GM19035 (cell line): ENCODE data around the gene PADI3.

Source experiments
- ATAC-seq: cut with Tn5 transposase; IDR thresholded peaks from one replicate; pipeline ENCODE4 v1.9.1; 2021; ENCODE audit not compliant: unreplicated experiment

PADI3 gene, protein sequence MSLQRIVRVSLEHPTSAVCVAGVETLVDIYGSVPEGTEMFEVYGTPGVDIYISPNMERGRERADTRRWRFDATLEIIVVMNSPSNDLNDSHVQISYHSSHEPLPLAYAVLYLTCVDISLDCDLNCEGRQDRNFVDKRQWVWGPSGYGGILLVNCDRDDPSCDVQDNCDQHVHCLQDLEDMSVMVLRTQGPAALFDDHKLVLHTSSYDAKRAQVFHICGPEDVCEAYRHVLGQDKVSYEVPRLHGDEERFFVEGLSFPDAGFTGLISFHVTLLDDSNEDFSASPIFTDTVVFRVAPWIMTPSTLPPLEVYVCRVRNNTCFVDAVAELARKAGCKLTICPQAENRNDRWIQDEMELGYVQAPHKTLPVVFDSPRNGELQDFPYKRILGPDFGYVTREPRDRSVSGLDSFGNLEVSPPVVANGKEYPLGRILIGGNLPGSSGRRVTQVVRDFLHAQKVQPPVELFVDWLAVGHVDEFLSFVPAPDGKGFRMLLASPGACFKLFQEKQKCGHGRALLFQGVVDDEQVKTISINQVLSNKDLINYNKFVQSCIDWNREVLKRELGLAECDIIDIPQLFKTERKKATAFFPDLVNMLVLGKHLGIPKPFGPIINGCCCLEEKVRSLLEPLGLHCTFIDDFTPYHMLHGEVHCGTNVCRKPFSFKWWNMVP

DNA sequence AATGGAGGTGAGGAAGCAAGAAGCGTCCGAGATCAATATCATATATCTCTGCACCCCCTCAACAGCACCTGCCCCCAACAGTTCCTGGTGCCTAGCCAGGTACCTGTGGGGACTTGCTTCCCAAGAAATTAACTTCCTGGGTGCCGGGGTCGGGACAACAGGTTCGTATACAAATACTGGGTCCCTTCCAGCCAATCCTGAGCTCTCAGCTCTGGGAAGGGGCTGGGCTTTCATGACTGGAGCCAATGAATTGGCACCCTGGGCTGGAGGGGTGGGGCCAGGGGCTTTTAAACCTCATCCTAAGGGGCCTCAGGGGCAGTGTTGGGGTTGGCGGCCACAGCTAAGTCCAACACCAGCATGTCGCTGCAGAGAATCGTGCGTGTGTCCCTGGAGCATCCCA, at the start of gene PADI3:
Gene PADI3, plus strand, starts transcription at position 318 of the 400 bp plus-strand sequence. Its CDS starts 40 bp downstream, at position 358.
- no peak for ATAC-seq

DNA sequence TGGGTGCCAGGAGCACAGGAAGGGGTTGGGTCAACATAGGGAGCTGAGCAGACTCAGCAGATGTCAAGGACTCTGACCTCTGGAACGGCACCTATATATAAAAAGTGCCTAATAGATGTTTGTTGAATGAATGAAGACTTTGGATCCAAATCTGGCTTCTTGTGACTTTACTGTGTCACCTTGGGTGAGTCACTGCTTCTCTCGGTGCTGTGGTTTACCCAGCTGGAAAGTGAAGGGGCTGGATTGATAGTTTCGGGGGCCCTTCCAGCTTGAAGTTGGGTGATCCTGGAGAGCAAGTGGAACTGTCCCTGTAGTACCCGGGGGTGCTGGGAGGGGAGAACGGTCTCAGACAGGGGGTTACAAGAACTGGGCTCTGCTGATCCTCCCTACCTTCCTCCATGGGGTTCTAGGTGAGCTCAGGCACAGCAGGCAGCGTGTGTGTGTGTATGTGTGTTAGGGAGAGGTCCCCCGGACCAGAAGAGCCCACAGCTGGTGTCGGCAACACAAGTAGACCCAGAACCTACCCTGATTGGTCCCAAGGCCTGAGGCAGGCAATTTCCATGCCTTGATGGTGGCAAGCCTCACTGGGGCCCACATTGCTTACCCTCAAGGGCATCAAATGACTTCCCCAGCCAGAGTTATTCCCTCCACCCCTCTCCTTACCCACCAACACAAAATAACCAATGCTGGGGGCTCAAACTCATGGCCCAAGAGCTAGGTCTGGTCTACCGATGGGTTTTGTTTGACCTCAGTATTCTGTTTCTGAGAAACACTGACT, 49.4 kb upstream of the PADI3 start:
- ATAC-seq, result no peak

DNA sequence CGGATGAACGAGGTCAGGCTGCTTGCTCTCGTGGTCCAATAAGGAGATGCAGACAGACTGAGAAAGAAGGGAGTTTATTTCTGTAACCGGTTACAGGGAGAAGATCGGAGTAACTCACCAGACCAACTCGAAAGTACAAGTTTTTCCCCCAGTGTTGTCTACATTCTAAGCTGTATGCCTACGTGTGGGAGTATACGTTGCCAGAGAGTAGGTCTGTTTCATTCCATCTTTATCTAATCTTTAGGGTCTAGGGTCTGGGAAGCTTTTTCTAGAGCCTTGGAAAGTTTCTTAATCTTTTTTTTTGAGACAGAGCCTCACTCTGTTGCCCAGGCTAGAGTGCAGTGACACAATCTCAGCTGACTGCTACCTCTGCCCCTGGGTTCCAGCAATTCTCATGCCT, 48.7 kb upstream of the PADI3 start:
- ATAC-seq, result no peak

DNA sequence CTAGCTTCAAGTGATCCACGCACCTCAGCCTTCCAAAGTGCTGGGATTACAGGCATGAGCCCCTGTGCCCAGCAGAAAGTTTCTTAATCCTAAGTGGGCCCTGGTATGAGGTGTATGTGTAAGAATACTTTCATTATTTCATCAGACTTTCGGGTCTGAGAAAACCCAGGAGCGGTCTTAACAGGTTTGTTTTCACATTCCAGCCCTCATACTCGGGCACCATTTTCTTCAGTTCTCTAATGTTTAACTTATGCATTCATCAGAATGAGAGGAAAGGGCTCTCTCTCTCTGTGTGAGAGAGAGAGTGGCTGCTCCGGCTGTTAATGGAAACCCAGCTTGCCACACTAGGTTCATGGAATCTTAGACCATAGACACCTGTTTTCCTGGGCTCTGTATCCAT, 48.1 kb upstream of the PADI3 start:
- no peak for ATAC-seq

DNA sequence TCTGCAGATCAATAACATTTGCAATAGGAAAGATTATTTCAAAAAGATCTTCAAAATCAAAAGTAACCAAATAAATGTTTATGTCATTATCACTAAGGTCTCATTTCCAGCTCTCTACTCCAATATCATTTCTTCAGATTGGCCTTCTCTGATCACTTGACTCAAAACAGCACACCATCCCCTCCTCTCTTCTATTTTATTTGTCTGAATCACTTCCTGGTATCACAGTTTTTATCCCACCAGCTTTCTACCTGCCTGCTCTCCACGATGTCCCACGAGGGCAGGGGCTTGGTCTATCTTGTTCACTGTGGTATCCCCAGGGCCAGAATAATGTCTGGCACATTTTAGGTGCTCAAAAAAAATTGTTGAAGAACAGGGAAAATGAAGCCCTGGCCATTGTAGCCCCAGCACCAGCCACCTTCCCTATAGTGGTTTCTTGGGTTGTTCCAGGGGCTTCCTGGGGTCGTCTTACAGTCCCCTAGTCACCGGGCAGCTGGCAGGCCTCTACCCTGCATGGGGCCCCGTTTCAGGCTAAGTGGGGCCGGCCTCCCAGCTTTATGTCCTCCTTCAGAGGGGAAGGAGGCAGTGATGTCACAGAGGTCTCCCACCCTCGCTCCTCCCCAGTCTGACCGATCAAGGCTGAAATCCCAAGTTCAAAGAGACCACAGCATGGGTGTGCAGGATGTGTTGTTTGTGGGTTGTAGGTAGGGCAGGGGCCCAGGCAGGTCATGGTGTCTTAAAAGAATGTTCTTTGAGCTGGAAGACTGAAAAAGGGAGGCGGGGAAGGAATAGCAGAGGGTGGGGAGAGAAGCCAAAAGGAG, 47.5 kb upstream of the PADI3 start:
- ATAC-seq, result no peak

DNA sequence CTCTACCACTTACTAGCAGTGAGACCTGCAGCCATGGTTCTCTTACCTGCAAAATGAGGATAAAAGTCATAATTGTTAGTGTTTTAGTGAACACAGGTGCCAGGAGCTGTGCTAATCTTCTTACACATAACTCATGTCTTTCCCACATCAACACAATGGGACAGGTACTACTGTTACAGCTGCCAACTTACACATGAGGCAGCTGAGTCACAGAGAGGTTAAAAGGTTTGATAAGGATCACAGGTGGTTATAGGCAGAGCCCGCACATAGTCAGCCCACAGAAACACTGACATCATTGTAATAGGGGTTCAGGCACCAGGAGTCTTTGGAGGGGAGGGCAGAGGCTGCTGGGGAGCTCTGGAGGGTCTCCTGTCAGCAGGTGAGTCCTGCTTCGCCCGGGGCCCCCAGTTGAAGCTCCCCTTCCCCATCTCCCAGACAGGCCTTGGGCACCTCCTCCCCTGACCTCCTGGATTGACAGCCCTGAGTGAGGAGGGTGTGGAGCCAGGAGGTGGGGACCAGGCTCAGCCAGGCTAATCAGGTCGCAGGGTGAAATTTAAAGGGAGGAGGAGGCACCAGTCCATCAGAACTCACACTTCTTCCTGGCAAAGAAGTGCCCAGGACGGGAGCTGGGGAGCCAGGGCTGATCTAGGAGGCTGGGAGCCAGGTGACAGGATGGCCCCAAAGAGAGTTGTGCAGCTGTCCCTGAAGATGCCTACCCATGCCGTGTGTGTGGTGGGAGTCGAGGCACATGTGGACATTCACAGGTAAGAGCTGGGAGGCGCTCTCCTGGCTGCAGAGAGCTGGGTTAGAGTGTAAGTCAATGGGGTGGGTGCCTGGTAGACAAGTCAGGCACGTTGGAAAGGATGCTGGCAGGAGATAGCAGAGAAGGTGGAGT, 44.1 kb upstream of the PADI3 start, which contains the start of gene PADI1:
Gene PADI1, plus strand, starts transcription at position 583 of the 895 bp plus-strand sequence. Its CDS starts 90 bp downstream, at position 673.
- no peak for ATAC-seq

DNA sequence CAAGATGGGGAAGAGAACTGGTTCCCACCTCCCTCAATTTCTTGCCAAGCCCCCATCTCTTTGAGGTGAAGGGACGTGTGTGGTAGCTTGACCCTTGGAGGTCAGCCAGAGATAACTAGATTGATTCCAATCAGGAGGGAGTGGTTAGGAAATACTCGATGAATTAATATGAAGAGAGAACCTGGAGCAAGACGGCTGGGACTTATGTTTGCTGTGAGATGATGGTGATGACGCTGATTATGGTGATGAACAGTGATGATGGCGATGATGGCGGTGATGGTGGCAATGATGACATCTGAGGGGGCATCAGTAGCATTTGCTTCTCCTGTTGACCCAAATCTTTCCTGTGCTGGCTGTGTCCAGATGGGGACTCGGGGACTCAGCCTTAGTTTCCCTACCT, 43.2 kb upstream of the PADI3 start:
- ATAC-seq, result no peak

DNA sequence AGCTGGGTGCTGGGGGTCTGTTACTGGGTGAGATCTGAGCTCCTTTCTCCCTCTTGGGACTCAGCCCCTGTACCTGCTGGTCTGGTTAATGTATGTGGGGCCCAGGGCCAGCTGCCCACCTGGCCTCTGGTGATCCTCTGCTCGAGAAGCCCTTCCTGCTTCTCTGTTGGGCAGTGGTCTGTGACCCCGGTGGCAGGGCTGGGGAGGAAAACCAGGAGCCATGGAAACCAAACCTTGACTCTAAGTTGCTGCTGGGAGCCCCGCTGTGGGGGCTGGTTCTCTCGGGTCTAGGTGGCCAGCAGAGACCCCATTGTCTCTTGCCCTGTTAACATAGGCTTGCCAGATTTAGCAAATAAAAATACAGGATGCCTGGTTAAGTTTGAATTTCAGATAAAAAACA, 42.7 kb upstream of the PADI3 start:
- no peak for ATAC-seq

DNA sequence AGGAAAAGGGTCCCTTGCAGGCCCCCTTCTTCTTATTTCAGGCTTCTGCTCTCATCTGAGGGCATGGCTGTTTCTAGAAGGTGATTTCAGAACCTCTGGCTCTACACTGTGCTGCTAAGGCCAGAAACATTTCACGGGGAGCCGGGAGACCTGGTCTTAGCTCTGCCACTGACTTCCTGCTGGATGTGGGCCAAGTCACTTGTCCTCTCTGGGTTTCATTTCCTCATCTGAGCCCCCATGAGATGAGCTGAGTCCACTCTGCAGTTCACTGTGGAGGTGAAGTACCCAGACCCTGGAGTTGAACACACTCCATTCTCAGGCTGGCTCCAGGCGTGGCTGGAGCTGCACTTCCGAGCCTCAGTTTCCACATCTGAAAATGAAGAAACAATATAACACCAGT, 41.9 kb upstream of the PADI3 start:
- no peak for ATAC-seq

DNA sequence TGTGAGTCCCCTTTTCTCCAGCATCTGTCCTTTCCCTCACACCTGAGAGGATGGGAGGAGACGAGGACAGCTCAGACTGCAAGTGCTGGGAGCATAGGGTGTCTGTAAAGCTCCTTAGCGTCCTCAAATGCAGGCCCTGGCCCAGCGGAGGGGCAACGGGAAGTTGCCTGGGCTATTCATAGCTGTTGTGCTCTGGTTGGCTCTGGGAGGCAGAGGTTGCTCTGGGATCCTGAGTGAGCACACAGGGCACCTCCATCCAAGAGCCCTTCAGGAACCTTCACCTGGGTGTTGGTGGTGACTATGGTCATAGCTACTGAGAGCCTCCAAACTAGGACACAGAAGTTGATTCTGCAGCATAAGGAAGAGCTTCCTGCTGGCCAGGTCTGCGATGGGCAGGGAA, 41.4 kb upstream of the PADI3 start:
- ATAC-seq, result no peak

DNA sequence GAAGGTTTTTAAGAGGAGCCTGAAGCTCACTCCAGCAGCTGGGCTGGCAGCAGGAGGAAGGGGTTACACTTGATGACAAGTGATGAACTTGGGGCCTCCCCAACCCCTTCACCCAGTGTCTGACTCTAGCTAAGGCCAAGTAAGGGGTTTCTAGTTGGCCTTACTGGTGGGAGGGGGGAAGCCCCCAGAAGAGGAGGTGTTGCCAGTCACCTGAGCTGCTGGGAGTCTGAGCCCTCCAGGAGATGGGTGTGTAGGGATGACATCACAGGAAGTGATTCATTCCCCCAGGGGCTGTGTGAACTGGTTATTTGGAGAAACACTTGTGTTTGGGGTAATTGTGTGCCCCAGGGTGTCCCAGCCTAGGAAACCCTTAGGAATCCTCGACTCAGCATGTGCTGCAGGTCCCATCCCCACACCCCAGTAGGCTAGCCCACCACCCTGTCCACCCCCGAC, 40.9 kb upstream of the PADI3 start:
- ATAC-seq, result no peak

DNA sequence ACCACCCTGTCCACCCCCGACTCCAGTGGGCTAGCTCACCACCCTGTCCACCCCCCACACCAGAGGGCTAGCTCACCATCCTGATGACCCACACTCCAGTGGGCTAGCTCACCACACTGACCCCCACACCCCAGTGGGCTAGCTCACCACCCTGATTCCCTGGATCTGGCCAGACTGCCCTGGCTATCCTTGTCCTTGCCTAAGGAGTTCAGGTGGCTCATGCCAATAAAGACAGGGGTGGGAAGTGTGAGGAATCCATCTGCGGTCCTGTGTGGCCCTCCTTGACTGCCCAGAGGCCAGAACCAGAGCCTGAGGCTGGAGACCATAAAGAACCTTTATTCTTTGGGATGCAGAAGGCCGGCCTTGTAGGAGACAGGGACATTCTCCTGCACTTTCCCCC, 40.4 kb upstream of the PADI3 start:
- ATAC-seq, result no peak

DNA sequence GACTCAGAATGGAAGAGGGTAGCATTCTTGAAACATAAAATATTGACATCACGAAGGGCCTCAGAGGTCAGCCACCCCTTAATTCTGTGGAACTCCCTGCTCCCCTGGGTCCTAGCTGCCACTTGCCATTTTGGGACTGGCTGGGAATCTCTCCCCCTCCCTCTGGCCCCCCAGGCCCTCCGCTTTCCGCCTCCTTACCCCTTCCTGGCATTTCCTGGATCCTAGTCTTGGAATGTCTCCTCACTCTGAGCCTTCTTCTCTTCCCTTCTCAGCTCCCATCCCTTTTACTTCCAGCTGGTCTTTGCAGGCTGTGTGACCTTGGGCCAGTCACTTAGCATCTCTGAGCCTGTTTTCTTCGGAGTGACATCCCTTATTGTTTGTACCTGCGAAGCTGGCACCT, 39.5 kb upstream of the PADI3 start:
- no peak for ATAC-seq

DNA sequence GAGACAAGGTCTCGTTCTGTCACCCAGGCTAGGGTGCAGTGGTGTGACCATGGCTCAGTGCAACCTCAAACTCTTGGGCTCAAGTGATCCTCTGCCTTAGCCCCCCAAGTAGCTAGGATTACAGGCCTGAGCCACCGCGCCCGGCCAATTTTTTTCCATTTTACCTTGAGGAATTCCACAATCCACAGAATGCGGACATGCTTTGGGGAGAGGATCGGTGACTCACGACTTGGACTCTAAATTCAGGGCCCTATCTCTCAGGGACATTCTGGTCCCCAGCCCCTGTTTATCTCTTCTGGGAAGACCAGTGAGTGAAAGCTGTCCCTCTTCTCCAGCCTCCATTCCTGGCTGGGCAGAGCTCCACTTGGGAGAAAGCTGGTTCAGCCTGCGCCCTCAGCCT, 38.7 kb upstream of the PADI3 start:
- no peak for ATAC-seq

DNA sequence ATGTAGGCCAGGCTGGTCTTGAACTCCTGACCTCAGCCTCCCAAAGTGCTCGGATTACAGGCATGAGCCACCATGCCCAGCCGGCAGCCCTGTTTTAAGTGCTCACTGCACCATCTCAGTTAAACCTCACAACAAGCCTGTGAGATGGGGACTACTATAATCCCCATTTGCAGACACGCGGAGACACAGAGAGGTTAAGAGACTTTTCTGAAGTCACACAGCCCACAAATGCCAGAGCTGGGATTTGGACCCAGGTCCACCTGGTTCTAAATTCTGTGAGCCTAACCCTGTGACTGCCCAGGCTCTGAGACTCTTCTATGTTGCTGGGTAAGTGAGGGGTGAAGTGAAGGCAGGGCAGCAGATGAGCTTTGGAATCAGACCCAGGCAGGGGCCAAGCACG, 37.5 kb upstream of the PADI3 start:
- no peak for ATAC-seq

DNA sequence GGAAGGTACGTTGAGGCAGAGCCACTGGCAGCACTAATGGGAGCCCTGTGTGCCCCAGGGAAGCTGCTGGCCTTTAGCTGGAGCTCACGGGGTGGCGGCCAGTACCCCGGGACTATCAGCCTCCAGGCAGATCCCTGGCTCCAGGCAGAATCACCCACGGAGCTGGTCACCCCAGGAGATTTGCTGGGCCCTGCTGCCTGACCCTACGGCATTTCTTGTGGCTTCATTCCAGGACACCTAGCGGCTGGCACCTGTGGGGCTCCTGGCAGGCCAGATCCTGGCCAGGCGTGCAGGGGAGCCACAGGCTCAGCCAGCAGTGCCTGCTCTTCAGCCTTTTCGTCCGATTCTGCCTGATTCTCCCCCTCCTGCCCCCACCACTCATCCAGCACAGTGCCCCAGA, 36.9 kb upstream of the PADI3 start:
- ATAC-seq, result no peak

DNA sequence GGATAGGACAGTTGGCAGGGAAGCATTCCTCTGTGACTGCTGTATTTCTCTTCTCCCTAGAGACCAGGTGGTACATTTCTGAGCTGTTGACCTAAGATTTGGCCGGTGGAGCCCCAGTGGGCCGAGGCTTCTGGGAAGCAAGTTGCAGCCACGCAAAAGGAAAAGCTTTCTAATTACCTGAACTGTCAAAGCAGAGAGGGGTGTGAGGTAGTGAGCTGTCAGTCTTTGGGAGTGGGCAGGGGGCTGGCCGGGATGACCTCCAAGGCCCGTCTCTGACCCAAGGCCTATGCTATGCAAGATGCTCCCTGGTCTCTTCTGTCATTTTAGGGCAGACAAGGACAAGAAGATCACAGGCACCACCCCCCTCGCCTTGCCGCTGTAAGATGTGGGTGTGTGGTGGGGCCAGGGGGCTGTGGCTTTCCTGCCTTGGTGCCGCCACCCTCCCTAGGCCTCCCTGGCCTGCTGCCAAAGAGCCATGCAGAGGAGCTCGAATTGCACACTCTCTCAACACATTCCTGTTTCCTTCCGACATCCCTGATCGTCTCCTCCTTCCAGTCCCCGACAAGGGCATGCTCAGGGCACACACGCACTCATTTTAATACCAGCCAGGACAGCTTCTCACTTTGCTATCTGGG, 36.3 kb upstream of the PADI3 start:
- ATAC-seq, result no peak

DNA sequence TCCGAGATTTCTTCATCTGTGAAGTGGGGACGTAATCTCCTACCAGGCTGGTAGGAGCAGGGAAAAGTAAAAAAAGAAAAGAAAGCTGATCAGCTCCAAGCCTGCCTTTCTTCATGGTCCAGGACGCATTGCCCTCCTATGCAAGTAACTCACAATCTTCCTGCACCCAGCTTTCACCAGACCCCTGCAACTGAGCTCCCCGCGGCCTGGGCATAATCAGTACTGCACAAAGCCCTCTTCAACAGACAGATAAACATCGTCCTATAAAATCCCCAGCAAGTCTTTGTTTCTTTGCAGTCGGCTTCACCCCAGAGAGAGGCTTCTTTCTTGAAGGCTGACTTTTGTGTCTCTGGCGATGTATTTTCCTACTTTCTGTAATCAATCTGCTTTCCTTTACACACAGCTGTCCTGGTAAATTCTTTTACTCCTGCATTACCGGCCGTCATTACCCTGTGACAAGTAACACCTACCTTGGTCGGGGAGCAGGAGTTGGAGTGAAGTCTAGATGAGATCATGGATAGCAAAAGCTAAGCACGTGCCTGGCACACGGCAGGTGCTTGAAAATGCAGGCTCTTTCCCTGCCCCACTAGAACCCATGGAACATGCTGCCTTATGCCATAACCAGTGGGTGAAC, 35.6 kb upstream of the PADI3 start:
- no peak for ATAC-seq

DNA sequence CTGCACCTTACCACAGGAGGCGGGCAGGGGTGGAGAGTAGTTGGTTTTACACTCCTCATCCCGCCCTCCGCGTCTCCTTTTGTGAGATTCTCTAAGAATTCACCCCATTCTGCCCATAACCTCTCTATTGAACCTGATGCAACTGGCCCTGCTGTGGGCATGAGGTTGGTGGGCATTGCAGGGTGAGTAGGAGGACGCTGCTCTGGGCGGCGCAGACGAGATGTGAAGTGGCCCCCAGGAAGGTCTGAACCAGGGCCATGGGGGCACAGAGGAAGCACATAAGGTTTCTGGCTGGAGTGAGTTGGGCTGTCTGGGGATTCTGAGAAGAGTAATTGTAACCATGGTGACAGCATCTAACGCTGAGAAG, 35.1 kb upstream of the PADI3 start:
- no peak for ATAC-seq
